ENCODE measurements around the gene OTX2.

OTX2 gene

GRCh38 chr14:56810147-56810719, at the start of gene OTX2:
TSS of gene OTX2 (minus strand) at chr14:56810479. CDS start at chr14:56805456, 5,023 bp downstream.
- no peak for DNase-seq (ENCODE audit: low read depth in 1 of 2, low spot score in 1 of 2)

DNA sequence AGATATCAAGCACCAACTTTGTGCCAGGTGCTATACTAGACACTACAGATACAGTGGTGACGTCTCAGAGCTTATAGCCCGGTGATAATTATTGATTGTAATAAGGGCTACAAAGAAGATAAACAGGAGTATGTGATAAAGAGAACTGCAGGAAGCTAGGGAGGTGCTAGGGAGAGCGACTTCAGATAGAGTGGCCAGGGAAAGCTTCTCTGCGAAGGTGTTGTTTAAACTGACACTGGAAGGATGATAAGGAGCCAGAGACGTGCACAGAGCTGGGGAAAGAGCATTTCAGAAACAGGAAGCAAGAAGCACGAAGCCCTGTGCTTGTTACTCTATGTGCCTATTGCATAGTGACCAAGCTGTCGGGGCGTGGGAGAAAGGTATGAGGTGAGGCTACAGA, 48.1 kb upstream of the OTX2 start:
- DNase-seq (ENCODE audit: low read depth in 1 of 2, low spot score in 1 of 2) = no peak

GRCh38 chr14:56857216-56857615, 46.9 kb upstream of the OTX2 start:
- no peak for DNase-seq (ENCODE audit: low read depth in 1 of 2, low spot score in 1 of 2)

DNA sequence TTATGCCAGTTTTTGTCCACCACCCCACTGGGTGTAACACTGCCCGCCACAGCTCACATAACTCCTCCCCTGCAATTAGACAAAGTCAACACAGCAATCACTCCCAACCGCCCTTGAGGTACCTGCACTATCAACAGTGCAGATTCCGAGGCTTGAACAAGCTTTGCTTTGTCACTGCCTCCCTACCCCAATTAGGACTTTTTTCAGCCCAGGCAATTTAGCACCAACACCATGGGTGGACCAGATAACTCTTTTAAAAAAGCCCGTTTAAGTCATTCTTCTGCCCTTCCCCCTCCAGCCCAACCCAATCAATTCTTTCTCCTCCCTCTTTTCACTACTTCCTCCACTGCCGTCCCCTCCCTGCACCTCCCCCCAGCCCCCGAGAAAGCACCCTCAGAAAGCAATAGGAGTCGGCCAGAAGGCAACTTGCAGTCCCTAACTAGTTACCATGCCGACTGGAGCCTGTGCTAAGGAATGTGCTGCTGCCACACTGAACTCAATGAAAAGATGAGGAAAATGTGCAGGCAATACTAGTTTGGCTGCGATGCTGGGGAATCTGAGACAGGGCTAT, 45.7 kb upstream of the OTX2 start:
- no peak for DNase-seq (ENCODE audit: low read depth in 1 of 2, low spot score in 1 of 2)

DNA sequence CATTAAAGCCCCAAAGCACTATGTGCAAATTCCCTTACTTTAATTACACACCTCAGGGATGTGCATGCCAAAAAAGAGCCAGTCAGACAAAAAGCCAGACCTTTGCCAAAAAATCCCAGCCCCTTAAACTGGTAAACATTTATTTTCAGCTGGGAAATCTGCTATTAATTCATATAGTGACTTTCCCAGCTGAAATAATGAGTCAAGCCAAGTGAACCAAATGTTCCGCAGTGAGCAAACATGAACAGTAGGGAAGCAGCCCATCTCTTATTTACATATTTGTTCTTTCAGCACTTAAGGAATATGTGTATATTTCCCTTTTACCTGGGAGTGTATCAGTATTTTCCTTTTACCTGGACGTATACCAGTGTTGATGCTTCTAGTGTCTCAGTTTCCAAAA, 44.0 kb upstream of the OTX2 start:
- no peak for DNase-seq (ENCODE audit: low read depth in 1 of 2, low spot score in 1 of 2)

DNA sequence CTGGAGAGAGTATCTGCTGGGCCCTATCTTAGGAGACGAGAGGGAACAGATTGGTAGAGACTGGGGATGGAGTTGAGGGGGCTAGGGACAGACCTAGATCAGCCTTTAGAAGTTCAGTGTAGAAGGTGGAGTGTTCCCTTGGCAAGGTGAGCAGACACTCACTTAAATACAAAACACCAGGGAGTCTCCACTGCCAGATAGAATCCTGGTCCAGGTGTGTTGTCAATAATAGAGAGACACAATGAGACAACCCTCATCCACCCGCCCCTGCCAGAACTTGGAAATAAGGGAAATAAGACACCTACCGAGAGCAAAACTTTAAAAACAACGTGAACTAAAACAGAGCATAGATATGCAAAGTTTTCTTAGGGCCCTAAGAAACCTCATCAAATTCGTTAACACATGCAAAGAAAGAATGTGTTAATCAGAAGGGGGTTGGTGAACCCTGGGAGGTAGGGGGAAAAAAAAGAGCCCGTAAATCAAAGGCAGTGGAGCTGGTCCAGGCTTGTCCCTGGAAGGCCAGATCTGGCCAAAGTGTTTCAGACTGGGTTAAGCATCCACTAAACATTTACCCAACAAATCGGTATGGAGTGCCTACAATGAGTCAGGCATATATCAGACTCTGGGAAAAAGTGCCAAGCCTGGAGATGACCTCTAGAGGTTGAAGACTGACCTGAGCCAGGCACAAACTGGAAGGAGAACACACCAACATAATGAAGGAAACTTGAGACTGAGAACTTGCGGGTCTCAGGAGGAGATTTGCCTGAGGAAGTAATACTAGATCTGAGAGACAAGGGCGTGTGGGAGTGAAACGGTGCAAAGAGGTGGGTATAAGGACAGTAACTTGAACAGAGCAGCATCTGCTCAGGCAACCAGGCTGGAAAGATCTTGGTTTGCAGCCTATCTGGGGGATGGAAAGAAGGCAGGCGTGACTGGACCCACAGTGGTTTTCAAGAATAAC, 37.0 kb upstream of the OTX2 start:
- no peak for DNase-seq (ENCODE audit: low read depth in 1 of 2, low spot score in 1 of 2)

DNA sequence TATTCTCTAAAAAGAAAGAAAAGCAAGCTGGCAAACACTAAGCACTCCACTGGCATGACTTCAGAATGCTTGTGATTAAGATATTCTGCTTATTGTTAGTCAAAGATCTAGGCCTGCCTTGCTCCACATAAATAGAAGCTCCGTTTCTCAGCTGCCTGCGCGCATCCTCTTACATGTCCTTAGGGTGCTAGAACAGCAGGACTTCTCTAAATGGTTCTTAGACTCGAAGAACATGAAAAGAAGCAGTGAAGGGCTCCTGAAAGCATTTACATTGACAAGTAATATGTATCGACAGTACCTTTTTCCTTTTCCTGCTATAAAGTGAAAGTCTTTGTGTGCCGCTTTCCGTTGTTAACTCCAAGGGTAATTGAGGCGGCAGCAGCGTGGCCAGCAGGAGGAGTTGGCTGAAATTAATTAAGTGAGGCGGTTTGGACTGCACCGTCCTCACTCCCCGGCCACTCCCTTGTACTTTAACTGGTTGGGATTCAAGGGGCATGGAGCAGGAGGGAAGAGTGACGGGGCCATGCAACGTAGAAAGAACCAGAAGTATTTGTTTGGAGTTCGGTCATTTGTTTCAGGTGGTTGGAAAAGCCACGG, 34.2 kb upstream of the OTX2 start:
- no peak for DNase-seq (ENCODE audit: low read depth in 1 of 2, low spot score in 1 of 2)

DNA sequence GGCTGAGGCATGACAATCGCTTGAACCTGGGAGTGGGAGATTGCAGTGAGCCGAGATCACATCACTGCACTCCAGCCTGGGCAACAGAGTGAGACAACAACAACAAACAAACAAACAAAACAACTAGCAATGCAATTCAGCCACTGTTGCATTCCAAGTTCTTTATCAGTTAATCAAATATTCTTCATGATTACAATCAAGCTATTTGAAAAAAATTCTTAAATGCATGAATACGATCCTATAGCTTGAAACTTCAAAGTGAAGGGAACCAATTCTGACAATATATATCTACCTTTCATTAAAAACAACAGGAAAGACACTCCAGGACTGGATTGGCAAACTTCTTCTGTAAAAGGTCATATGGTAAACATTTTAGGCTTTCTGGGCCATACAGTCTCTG, 31.3 kb upstream of the OTX2 start:
- DNase-seq (ENCODE audit: low read depth in 1 of 2, low spot score in 1 of 2) = no peak

- no peak for DNase-seq (ENCODE audit: low read depth in 1 of 2, low spot score in 1 of 2)
These were observed 29.9 kb upstream of the OTX2 start for GRCh38 chr14:56840221-56840620.

DNA sequence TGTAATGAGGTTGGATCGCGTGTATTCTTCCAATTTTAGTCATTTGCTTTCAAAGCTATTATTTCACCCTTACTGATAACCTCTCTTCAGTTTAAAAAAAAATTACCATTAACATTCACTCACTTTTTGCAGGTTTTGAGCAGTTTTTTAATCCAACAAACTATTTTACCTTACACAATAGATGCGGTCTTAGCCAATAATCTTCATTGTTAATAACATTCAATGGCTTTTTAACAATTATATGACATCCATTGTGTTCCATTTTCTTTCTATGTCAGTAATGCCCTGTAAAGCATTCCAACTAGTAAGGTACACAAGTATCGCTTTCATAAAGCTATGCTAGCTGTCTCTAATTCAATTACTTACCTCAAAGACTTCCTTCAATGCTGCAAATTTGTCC, 18.9 kb upstream of the OTX2 start:
- DNase-seq (ENCODE audit: low read depth in 1 of 2, low spot score in 1 of 2) = no peak

- DNase-seq (ENCODE audit: low read depth in 1 of 2, low spot score in 1 of 2) = no peak
These were observed 15.9 kb upstream of the OTX2 start for GRCh38 chr14:56826214-56826613.

GRCh38 chr14:56821805-56822610, 11.7 kb upstream of the OTX2 start:
- no peak for DNase-seq (ENCODE audit: low read depth in 1 of 2, low spot score in 1 of 2)

DNA sequence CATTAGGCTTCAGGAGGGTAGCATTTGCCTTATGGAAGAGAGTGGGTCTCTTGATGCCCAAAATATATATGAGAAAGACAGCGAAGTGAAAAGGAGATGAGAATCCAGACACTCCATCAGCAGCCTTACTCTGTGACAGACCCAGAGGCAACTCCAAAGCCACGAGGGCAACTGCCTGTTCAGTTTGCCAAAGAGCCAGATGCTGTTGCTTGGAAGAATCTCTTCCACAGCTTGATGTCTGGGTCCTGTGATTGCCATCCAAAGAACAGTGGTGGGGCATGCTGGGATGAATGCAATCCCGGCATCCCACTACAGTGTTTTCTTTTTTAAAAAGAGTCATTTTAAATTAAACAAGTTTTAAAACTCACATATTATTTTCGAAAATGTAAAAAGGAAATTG, 10.9 kb upstream of the OTX2 start:
- no peak for DNase-seq (ENCODE audit: low read depth in 1 of 2, low spot score in 1 of 2)

DNA sequence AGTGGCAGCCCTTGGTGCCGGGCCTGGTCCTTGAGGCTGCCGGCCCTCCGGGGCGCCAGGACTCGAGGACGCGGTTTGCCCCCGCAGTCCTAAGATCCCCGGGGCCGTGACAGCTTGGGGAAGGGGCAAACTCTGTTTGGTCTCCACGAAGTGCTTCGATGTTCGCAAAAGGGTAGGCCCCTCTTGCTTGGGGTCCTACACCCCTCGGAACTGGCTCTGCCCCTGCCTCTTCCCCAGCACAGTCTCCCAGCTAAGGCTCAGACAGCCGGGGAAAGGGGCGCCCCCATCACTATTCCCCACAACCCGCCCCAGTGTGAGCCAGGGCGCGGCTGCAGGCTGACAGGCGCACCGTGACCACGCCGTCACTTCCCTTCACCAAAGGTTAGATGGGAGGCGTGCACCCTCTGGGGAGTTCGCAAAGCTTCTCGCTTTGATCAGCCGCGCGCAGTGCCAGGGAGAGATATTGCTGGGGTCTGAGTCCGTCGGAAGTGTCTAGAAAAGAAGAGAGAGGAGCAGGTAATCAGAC, 7.2 kb upstream of the OTX2 start:
- no peak for DNase-seq (ENCODE audit: low read depth in 1 of 2, low spot score in 1 of 2)

DNA sequence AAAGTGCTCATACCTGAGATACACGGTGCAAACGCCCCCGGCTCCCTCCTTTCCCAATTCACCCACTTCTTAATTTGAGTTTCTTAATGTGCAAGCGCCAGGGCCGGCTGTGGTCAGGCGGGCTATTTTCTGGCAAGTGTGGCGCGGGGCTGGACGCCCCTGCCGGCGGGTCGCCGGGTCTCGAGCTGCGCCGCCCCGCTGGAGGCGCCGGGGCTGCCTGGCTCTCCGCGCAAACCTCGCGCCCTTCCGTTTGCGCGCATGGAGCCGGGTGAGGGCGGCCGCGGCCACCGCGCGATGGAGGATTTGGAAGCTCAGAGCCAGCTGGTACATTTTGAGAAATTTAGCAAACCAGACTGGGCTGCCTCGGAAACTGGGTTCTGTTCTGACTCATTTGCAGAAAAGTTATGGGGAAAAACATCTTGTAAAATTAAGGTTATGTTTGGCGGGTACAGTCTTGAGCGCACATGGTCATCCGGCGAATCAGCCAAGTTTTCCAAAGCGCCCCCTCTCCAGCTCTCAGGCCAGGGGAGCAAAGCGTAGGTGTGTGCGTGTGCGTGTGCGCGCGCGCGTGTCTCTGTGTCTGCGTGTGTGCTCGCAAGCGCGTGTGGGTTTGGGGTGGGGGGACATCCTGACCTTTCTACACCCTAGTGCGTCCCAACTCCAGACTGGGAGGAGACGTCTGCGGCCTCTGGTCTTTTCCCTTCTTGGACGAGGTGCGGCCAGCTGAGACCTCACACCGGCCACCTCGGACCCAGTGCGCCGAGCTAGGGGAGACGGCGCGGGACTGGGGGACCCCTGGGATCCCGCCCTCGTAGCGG, 6.5 kb upstream of the OTX2 start:
- DNase-seq (ENCODE audit: low read depth in 1 of 2, low spot score in 1 of 2) = no peak

DNA sequence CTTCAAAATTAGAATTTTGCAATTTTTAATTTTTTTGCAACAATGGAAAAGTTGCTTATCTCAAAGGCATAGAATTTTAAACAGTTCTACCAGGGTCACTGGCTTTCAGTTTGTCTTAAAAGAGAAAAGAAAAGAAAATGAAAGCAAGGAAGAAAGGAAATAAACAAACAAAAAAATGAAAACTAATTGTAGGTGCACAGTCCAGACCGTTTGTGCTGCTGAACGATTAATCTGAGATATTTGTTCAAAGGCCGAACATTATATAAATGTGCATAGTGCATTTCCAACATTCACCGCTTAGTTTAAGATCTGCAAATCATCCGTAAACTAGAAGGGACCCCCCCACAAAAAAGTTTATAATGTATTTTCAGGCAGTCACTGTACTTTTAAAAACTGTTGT, 5.5 kb upstream of the OTX2 start:
- no peak for DNase-seq (ENCODE audit: low read depth in 1 of 2, low spot score in 1 of 2)

- no peak for DNase-seq (ENCODE audit: low read depth in 1 of 2, low spot score in 1 of 2)
These were observed 4.9 kb upstream of the OTX2 start for GRCh38 chr14:56814969-56815700.

DNA sequence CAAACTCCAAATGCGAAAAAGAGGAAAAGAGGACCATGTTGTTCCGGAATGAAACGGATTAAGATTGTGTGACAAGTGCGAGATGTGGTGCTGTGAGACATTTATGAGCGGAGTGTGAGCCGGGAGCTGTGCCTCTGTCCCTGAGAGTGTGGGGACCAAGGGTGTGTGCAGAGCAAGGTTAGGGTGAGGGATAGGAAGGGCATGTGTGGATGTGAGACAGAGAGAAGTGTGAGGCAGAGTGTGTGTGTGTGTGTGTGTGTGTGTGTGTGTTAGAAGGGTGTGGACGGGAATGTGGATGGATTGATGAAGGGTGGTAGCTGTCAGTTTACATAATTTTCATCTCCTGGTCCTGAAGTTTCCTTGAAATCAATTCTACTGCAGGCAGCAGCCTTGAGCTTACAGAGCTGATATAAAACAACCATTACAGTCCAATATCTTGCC, 4.3 kb upstream of the OTX2 start:
- DNase-seq (ENCODE audit: low read depth in 1 of 2, low spot score in 1 of 2) = no peak

DNA sequence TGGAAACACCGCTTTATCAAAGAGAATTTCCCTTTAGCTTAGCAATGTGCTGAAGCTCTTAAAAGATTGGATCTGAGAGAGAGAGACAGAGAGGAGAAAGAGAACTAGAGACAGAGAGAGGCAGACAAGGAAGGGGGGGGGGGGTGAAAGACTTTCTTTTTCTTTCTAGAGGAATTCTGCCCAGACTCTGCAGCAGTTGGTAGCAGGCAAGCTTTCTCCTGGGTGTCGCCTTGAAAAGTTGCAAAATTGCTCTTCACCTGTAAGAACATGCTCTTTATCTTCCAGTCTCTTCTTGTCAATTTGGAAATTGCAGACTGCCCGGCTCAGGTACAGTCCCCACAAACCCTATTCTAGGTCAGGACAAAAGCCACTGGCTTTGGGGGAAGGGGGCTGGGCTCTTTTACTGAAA, 2.9 kb upstream of the OTX2 start:
- no peak for DNase-seq (ENCODE audit: low read depth in 1 of 2, low spot score in 1 of 2)
